NCI-H2227 (cell line): ENCODE measurements around the gene GOLT1B.

Source experiments
- DNase-seq: peaks from one replicate; lab custom pipeline; 2025; ENCODE audit not compliant: unreplicated experiment; lab: John Stamatoyannopoulos, UW

The GOLT1B gene

DNA sequence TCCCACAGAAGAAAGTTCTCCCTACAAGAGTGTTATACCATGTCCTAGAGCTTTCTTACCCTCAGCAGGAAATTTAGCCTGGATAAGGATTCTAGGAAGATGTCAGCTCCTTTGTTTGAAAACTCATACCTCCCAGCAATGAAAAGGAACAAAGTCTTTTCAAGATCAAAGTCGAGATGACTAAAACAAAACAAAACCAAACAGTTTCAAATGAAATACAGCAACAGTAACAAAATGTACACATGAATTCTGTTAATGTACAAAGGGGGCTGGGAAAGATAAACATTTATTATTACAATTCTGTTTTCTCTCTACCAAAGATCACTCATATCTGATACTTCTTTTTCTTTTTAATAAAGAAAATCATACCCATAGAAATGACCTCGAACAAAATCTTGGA is 61.3 kb downstream of the GOLT1B start:
- no peak for DNase-seq

DNA sequence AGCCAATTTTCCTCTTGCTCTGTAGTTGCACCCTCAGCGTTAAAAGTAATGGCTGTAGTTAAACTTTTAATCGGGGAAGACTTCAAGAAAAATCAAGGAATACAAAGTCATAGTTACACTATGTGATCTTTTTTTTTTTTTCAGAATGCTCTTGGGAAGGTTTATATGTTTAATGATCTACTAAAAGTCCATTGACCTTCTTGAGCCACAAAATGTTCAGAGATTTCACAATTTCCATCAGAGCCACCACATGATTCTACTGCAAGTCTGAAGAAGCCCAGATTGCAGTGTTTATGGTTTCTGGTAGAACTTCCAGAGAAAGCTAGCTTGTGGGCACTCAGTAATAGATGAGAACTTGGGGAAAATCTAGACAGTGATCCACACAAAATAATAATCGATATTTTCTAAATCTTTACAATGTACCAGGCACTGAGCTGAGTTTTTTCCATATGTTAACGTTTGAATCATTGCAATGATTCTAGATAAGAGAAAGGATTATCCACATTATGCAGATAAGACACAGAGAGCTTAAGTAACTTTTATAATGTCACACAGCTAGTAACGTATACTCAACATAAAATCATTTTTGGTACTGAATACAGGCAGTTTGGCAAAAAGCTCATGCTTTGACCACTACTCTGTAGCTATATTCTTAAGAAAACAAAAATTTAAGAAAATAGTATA is 64.8 kb downstream of the GOLT1B start:
- DNase-seq, result no peak

DNA sequence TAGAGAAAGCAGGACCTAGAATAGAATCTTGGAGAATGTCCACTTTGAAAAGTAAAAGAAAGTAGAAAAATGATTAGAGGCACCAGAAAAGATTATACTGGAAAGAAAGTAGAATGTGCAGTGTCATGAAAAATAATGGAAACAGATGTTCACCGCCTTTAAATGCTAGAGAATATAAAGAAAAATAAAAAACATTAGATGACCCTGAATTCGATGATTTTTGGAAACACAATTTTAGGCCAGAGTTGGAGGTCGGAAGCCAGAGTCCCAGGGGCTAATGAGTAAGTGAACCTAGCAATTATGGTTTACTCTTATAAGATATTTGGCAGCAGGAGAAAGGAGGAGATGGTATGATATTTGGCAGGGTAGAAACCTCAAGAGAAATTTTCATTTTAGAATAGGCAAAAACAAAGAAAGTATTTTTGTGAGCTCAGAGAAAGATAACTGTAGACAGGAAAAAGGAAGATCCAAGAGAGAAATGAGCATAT is 65.4 kb downstream of the GOLT1B start:
- DNase-seq, result no peak
